HEK293 (cell line): ENCODE measurements around the gene ZNF367.

Experiments
- KLF16 ChIP-seq: fragments of 450-650 bp; formaldehyde crosslinking; IDR thresholded peaks from 2 replicates; pipeline ENCODE4 v1.5.1; 2017; ENCODE audit warnings: missing biosample characterization, missing genetic modification characterization
- OVOL3 ChIP-seq: fragments of 450-650 bp; formaldehyde crosslinking; IDR thresholded peaks from 2 replicates; pipeline ENCODE4 v1.5.1; 2016; ENCODE audit warnings: missing biosample characterization, missing genetic modification characterization
- SP2 ChIP-seq: fragments of 450-650 bp; formaldehyde crosslinking; IDR thresholded peaks from 2 replicates; pipeline ENCODE4 v1.5.1; 2016; ENCODE audit warnings: missing biosample characterization, missing genetic modification characterization
- SP3 ChIP-seq: fragments of 450-650 bp; formaldehyde crosslinking; IDR thresholded peaks from 2 replicates; pipeline ENCODE4 v1.5.1; 2016; ENCODE audit warnings: missing biosample characterization, missing genetic modification characterization
- ZBTB21 ChIP-seq: fragments of 450-650 bp; formaldehyde crosslinking; IDR thresholded peaks from 2 replicates; pipeline ENCODE4 v1.5.1; 2017; ENCODE audit warnings: missing biosample characterization, missing genetic modification characterization
- ZFP3 ChIP-seq: fragments of 450-650 bp; formaldehyde crosslinking; IDR thresholded peaks from 2 replicates; pipeline ENCODE4 v1.5.1; 2016; ENCODE audit warnings: low read depth, missing biosample characterization, missing genetic modification characterization
- ZIC2 ChIP-seq: fragments of 450-650 bp; formaldehyde crosslinking; IDR thresholded peaks from 2 replicates; pipeline ENCODE4 v1.5.1; 2016; ENCODE audit warnings: missing biosample characterization, missing genetic modification characterization
- ZNF114 ChIP-seq: fragments of 450-650 bp; formaldehyde crosslinking; IDR thresholded peaks from 2 replicates; pipeline ENCODE4 v1.5.0; 2017; ENCODE audit warnings: missing biosample characterization, missing genetic modification characterization
- ZNF146 ChIP-seq: fragments of 450-650 bp; formaldehyde crosslinking; IDR thresholded peaks from 2 replicates; pipeline ENCODE4 v1.5.1; 2016; ENCODE audit warnings: missing biosample characterization, missing genetic modification characterization
- ZNF174 ChIP-seq: fragments of 450-650 bp; formaldehyde crosslinking; IDR thresholded peaks from 2 replicates; pipeline ENCODE4 v1.5.0; 2017; ENCODE audit warnings: missing biosample characterization, mild to moderate bottlenecking, missing genetic modification characterization
- ZNF214 ChIP-seq: fragments of 450-650 bp; formaldehyde crosslinking; IDR thresholded peaks from 2 replicates; pipeline ENCODE4 v1.5.1; 2017; ENCODE audit warnings: missing biosample characterization, mild to moderate bottlenecking, missing genetic modification characterization, borderline replicate concordance
- ZNF223 ChIP-seq: fragments of 450-650 bp; formaldehyde crosslinking; IDR thresholded peaks from 2 replicates; pipeline ENCODE4 v1.5.1; 2016; ENCODE audit warnings: missing biosample characterization, missing genetic modification characterization
- ZNF302 ChIP-seq: fragments of 450-650 bp; formaldehyde crosslinking; IDR thresholded peaks from 2 replicates; pipeline ENCODE4 v1.5.1; 2016; ENCODE audit warnings: missing biosample characterization, missing genetic modification characterization, low read depth
- ZNF335 ChIP-seq: fragments of 450-650 bp; formaldehyde crosslinking; conservative IDR thresholded peaks from 2 replicates; pipeline ENCODE4 v1.5.1; 2016; ENCODE audit warnings: missing biosample characterization, missing genetic modification characterization
- ZNF560 ChIP-seq: fragments of 450-650 bp; formaldehyde crosslinking; IDR thresholded peaks from 2 replicates; pipeline ENCODE4 v1.5.1; 2017; ENCODE audit warnings: missing biosample characterization, missing genetic modification characterization, borderline replicate concordance
- ZNF624 ChIP-seq: fragments of 450-650 bp; formaldehyde crosslinking; IDR thresholded peaks from 2 replicates; pipeline ENCODE4 v1.5.1; 2017; ENCODE audit warnings: missing biosample characterization, missing genetic modification characterization
- TF ChIP-seq, protein P1 (sequence below): fragments of 450-650 bp; IDR thresholded peaks from 2 replicates; pipeline ENCODE4 v1.5.1; 2018; ENCODE audit warnings: missing biosample characterization, mild to moderate bottlenecking, missing genetic modification characterization
- TF ChIP-seq, protein P2 (sequence below): fragments of 450-650 bp; formaldehyde crosslinking; IDR thresholded peaks from 2 replicates; pipeline ENCODE4 v1.5.1; 2017; ENCODE audit warnings: missing biosample characterization, missing genetic modification characterization
- TF ChIP-seq, protein P3 (sequence below): fragments of 450-650 bp; formaldehyde crosslinking; IDR thresholded peaks from 2 replicates; pipeline ENCODE4 v1.5.1; 2017; ENCODE audit warnings: missing biosample characterization, missing genetic modification characterization
- TF ChIP-seq, protein P4 (sequence below): fragments of 450-650 bp; formaldehyde crosslinking; IDR thresholded peaks from 2 replicates; pipeline ENCODE4 v1.5.1; 2017; ENCODE audit warnings: missing biosample characterization, missing genetic modification characterization
- TF ChIP-seq, protein P5 (sequence below): fragments of 450-650 bp; formaldehyde crosslinking; IDR thresholded peaks from 2 replicates; pipeline ENCODE4 v1.5.1; 2016; ENCODE audit warnings: missing biosample characterization, missing genetic modification characterization
- TF ChIP-seq, protein P6 (sequence below): fragments of 450-650 bp; formaldehyde crosslinking; IDR thresholded peaks from 2 replicates; pipeline ENCODE4 v1.5.1; 2016; ENCODE audit warnings: missing biosample characterization, missing genetic modification characterization
- TF ChIP-seq, protein P7 (sequence below): fragments of 450-650 bp; formaldehyde crosslinking; conservative IDR thresholded peaks from 2 replicates; pipeline ENCODE4 v1.5.1; 2016; ENCODE audit warnings: low read depth, missing biosample characterization, missing genetic modification characterization

Gene ZNF367

DNA sequence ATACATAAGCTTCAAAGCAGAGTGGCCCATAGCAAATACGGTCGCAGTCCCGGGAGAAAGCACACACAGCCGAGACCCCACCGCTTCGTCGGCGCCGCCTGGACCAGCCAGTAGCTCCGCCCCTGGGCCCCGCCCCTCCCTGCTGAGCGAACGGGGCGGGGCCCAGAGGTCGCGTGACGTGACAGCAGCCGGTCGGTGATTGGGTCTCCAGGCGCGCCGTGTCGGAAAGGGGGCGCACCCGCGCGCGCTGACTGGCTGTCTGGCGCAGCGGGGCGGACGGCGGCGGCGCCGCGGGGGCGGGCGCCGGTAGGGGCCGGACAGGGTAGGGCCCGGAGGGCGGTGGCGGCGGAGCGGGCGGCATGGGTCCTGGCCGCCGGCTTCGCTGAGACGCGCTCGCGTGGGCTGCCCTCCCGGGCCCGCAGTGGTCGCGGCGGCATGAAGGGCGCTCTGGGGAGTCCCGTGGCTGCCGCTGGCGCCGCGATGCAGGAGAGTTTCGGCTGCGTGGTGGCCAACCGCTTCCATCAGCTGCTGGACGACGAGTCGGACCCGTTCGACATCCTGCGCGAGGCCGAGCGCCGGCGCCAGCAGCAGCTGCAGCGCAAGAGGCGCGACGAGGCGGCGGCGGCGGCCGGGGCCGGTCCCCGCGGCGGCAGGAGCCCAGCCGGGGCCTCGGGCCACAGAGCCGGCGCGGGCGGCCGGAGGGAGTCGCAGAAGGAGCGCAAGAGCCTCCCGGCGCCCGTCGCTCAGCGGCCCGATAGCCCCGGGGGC, 31.9 kb upstream of the ZNF367 start, which contains the start of gene HABP4 (continued):
- TF ChIP-seq, protein P1, sequence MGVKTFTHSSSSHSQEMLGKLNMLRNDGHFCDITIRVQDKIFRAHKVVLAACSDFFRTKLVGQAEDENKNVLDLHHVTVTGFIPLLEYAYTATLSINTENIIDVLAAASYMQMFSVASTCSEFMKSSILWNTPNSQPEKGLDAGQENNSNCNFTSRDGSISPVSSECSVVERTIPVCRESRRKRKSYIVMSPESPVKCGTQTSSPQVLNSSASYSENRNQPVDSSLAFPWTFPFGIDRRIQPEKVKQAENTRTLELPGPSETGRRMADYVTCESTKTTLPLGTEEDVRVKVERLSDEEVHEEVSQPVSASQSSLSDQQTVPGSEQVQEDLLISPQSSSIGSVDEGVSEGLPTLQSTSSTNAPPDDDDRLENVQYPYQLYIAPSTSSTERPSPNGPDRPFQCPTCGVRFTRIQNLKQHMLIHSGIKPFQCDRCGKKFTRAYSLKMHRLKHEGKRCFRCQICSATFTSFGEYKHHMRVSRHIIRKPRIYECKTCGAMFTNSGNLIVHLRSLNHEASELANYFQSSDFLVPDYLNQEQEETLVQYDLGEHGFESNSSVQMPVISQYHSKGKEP (tag by site-specific recombination): no peak
- TF ChIP-seq ZNF174 (tag by site-specific recombination) (no peak), SP3 (tag by site-specific recombination) (peak; percentile 82), ZNF223 (tag by site-specific recombination) (no peak), ZNF624 (tag by site-specific recombination) (no peak), OVOL3 (tag by site-specific recombination) (no peak), ZFP3 (tag by site-specific recombination) (no peak), KLF16 (tag by site-specific recombination) (no peak), ZNF302 (tag by site-specific recombination) (no peak), ZBTB21 (no peak), ZNF114 (no peak), ZNF335 (tag by site-specific recombination) (0 out of 2 replicates have a peak, but pooled peaks have one; percentile 5), ZNF214 (tag by site-specific recombination) (no peak), ZIC2 (tag by site-specific recombination) (no peak), SP2 (tag by site-specific recombination) (peak; percentile 76), ZNF146 (tag by site-specific recombination) (no peak), ZNF560 (no peak)
- TF ChIP-seq, protein P2, sequence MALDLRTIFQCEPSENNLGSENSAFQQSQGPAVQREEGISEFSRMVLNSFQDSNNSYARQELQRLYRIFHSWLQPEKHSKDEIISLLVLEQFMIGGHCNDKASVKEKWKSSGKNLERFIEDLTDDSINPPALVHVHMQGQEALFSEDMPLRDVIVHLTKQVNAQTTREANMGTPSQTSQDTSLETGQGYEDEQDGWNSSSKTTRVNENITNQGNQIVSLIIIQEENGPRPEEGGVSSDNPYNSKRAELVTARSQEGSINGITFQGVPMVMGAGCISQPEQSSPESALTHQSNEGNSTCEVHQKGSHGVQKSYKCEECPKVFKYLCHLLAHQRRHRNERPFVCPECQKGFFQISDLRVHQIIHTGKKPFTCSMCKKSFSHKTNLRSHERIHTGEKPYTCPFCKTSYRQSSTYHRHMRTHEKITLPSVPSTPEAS (tag by site-specific recombination): no peak
- TF ChIP-seq, protein P3, sequence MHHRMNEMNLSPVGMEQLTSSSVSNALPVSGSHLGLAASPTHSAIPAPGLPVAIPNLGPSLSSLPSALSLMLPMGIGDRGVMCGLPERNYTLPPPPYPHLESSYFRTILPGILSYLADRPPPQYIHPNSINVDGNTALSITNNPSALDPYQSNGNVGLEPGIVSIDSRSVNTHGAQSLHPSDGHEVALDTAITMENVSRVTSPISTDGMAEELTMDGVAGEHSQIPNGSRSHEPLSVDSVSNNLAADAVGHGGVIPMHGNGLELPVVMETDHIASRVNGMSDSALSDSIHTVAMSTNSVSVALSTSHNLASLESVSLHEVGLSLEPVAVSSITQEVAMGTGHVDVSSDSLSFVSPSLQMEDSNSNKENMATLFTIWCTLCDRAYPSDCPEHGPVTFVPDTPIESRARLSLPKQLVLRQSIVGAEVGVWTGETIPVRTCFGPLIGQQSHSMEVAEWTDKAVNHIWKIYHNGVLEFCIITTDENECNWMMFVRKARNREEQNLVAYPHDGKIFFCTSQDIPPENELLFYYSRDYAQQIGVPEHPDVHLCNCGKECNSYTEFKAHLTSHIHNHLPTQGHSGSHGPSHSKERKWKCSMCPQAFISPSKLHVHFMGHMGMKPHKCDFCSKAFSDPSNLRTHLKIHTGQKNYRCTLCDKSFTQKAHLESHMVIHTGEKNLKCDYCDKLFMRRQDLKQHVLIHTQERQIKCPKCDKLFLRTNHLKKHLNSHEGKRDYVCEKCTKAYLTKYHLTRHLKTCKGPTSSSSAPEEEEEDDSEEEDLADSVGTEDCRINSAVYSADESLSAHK: no peak
- TF ChIP-seq, protein P4, sequence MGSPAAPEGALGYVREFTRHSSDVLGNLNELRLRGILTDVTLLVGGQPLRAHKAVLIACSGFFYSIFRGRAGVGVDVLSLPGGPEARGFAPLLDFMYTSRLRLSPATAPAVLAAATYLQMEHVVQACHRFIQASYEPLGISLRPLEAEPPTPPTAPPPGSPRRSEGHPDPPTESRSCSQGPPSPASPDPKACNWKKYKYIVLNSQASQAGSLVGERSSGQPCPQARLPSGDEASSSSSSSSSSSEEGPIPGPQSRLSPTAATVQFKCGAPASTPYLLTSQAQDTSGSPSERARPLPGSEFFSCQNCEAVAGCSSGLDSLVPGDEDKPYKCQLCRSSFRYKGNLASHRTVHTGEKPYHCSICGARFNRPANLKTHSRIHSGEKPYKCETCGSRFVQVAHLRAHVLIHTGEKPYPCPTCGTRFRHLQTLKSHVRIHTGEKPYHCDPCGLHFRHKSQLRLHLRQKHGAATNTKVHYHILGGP: no peak
- TF ChIP-seq, protein P5, sequence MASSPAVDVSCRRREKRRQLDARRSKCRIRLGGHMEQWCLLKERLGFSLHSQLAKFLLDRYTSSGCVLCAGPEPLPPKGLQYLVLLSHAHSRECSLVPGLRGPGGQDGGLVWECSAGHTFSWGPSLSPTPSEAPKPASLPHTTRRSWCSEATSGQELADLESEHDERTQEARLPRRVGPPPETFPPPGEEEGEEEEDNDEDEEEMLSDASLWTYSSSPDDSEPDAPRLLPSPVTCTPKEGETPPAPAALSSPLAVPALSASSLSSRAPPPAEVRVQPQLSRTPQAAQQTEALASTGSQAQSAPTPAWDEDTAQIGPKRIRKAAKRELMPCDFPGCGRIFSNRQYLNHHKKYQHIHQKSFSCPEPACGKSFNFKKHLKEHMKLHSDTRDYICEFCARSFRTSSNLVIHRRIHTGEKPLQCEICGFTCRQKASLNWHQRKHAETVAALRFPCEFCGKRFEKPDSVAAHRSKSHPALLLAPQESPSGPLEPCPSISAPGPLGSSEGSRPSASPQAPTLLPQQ (tag by site-specific recombination): no peak
- TF ChIP-seq, protein P6, sequence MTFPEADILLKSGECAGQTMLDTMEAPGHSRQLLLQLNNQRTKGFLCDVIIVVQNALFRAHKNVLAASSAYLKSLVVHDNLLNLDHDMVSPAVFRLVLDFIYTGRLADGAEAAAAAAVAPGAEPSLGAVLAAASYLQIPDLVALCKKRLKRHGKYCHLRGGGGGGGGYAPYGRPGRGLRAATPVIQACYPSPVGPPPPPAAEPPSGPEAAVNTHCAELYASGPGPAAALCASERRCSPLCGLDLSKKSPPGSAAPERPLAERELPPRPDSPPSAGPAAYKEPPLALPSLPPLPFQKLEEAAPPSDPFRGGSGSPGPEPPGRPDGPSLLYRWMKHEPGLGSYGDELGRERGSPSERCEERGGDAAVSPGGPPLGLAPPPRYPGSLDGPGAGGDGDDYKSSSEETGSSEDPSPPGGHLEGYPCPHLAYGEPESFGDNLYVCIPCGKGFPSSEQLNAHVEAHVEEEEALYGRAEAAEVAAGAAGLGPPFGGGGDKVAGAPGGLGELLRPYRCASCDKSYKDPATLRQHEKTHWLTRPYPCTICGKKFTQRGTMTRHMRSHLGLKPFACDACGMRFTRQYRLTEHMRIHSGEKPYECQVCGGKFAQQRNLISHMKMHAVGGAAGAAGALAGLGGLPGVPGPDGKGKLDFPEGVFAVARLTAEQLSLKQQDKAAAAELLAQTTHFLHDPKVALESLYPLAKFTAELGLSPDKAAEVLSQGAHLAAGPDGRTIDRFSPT (tag by site-specific recombination): no peak
- TF ChIP-seq, protein P7, sequence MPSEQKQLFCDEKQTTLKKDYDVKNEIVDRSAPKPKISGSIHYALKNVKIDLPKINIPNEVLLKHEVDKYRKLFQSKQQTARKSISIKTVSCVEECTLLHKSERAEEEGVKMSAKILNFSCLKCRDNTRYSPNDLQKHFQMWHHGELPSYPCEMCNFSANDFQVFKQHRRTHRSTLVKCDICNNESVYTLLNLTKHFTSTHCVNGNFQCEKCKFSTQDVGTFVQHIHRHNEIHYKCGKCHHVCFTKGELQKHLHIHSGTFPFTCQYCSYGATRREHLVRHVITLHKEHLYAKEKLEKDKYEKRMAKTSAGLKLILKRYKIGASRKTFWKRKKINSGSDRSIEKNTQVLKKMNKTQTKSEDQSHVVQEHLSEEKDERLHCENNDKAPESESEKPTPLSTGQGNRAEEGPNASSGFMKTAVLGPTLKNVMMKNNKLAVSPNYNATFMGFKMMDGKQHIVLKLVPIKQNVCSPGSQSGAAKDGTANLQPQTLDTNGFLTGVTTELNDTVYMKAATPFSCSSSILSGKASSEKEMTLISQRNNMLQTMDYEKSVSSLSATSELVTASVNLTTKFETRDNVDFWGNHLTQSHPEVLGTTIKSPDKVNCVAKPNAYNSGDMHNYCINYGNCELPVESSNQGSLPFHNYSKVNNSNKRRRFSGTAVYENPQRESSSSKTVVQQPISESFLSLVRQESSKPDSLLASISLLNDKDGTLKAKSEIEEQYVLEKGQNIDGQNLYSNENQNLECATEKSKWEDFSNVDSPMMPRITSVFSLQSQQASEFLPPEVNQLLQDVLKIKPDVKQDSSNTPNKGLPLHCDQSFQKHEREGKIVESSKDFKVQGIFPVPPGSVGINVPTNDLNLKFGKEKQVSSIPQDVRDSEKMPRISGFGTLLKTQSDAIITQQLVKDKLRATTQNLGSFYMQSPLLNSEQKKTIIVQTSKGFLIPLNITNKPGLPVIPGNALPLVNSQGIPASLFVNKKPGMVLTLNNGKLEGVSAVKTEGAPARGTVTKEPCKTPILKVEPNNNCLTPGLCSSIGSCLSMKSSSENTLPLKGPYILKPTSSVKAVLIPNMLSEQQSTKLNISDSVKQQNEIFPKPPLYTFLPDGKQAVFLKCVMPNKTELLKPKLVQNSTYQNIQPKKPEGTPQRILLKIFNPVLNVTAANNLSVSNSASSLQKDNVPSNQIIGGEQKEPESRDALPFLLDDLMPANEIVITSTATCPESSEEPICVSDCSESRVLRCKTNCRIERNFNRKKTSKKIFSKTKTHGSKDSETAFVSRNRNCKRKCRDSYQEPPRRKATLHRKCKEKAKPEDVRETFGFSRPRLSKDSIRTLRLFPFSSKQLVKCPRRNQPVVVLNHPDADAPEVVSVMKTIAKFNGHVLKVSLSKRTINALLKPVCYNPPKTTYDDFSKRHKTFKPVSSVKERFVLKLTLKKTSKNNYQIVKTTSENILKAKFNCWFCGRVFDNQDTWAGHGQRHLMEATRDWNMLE (tag by site-specific recombination): no peak
